ENCODE data around the gene DAAM2. TPM values are rescaled to one million over a fixed set of nuclear protein-coding genes. Genes with fewer than 3 reads are reported as not detected.

Gene DAAM2
- polyA plus RNA-seq, 1 experiment, result 60.6 TPM

- H3K27me3 ChIP-seq (ENCODE audit: control insufficient read depth, insufficient read depth, low read length), result no peaks in the 10 kb centered on the region
- peaks cover 42% of the 10 kb centered on the region for H3K36me3 ChIP-seq (ENCODE audit: control insufficient read depth, insufficient read depth, low read length)
- ChIA-PET CTCF (interaction anchor here (1.6 to 1.9 kb wide), 2 partner anchors 8 to 524 kb away, joined by 3 to 4 read pairs; no protein-coding TSS in a partner anchor), POLR2A (no interaction called here)
- no peak overlapping the region for H3K4me3 ChIP-seq (ENCODE audit: low read depth, low read length)
- no peak for DNase-seq (ENCODE audit: low read depth)
- TF ChIP-seq CTCF (IDR thresholded peaks at IDR 0.05; ENCODE audit: insufficient read depth, low read depth, low read length), result no peak
Observed at GRCh38 chr6:39901670-39902069, 109.5 kb downstream of the DAAM2 start.

DNA sequence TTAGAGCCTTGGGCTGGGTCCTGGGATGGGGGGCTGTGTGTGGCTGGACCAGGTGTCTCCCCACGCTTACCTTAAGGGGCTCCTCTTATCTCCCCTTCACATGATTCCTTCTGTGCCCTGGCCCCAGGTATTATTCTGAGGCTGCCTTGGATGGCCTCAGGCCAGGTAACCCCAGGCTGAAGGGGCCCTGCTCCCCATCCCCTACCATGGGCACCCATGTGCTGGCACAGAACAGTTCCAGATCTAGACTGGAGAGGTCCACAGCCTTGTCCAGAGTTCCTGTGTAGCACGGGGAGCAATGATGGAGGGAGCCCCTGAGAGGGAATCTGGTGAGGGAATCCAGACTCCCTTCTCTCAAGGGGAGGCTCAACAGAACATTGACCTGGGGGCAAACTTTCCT, 110.0 kb downstream of the DAAM2 start:
- ChIA-PET CTCF (interaction anchor here (1.2 to 1.9 kb wide), 3 partner anchors 9 to 540 kb away, joined by 3 to 5 read pairs (median 4); no protein-coding TSS in a partner anchor), POLR2A (no interaction called here)
- no peak overlapping the region for H3K4me3 ChIP-seq (ENCODE audit: low read depth, low read length)
- TF ChIP-seq CTCF (IDR thresholded peaks at IDR 0.05; ENCODE audit: insufficient read depth, low read depth, low read length), result no peak
- DNase-seq (ENCODE audit: low read depth), result no peak
- H3K27me3 ChIP-seq (ENCODE audit: control insufficient read depth, insufficient read depth, low read length), result no peaks in the 10 kb centered on the region
- peaks cover 38% of the 10 kb centered on the region for H3K36me3 ChIP-seq (ENCODE audit: control insufficient read depth, insufficient read depth, low read length)

- ChIA-PET CTCF (interaction anchor here (1.2 kb wide), 1 partner anchor 541 kb away, joined by 5 read pairs; no protein-coding TSS in a partner anchor), POLR2A (no interaction called here)
- Histone ChIP-seq H3K36me3 (ENCODE audit: control insufficient read depth, insufficient read depth, low read length) (peaks cover 37% of the 10 kb centered on the region), H3K4me3 (ENCODE audit: low read depth, low read length) (no peak overlapping the region), H3K27me3 (ENCODE audit: control insufficient read depth, insufficient read depth, low read length) (no peaks in the 10 kb centered on the region)
- DNase-seq (ENCODE audit: low read depth), result no peak
- no peak for TF ChIP-seq CTCF (IDR thresholded peaks at IDR 0.05; ENCODE audit: insufficient read depth, low read depth, low read length)
Observed at GRCh38 chr6:39902786-39903465, 110.8 kb downstream of the DAAM2 start.

GRCh38 chr6:39903656-39904055, 111.5 kb downstream of the DAAM2 start:
- TF ChIP-seq CTCF (IDR thresholded peaks at IDR 0.05; ENCODE audit: insufficient read depth, low read depth, low read length), result no peak
- H3K4me3 ChIP-seq (ENCODE audit: low read depth, low read length), result no peak overlapping the region
- CTCF ChIA-PET, result interaction anchor here (1.0 to 1.6 kb wide), 2 partner anchors 12 to 405 kb away, joined by 3 to 4 read pairs; no protein-coding TSS in a partner anchor
- no peak for DNase-seq (ENCODE audit: low read depth)
- no peaks in the 10 kb centered on the region for H3K27me3 ChIP-seq (ENCODE audit: control insufficient read depth, insufficient read depth, low read length)
- POLR2A ChIA-PET, result no interaction called here
- H3K36me3 ChIP-seq (ENCODE audit: control insufficient read depth, insufficient read depth, low read length), result peaks cover 35% of the 10 kb centered on the region

DNA sequence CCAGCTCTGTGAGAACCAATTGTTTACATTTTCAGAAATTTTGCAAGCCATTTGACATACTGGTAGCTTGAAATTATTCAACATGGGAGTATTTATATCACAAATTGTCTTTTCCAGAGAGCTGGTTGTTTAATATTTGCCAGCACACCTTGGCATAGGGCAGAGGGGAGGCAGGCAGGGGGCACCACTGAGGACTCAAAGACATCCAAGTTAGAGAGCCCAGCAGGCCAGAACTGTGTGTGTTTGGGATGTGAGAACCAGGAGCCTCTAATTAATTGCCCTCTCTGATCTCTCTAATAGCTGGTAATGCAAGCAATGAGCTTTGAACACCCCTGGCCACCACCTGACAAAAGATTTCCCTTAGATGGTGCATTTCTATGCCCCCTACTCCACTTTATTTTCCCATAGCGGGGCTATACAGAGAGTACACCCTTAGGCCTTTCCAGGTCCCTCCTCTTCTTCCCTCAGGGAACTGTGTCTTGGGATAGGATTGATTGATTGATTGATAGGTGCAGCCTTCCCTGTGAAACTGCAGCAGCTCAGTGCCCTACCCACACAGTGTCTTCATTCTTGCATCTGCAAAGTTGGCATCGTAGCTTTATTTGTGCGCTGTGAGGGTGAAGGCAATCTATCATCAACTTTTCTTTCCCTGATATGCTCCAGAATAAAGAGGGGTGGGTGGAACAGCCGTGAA, 112.9 kb downstream of the DAAM2 start:
- POLR2A ChIA-PET, result interaction anchor here (0.5 kb wide), 1 partner anchor 1202 kb away, joined by 8 read pairs; no protein-coding TSS in a partner anchor
- no peak overlapping the region for H3K4me3 ChIP-seq (ENCODE audit: low read depth, low read length)
- peaks cover 26% of the 10 kb centered on the region for H3K36me3 ChIP-seq (ENCODE audit: control insufficient read depth, insufficient read depth, low read length)
- DNase-seq (ENCODE audit: low read depth), result no peak
- TF ChIP-seq CTCF (IDR thresholded peaks at IDR 0.05; ENCODE audit: insufficient read depth, low read depth, low read length), result 0 out of 2 replicates have a peak, but pooled peaks have one; percentile 6
- no peaks in the 10 kb centered on the region for H3K27me3 ChIP-seq (ENCODE audit: control insufficient read depth, insufficient read depth, low read length)
- CTCF ChIA-PET, result interaction anchor here (0.8 to 3.8 kb wide), 4 partner anchors 11 to 527 kb away, joined by 3 to 11 read pairs (median 4); no protein-coding TSS in a partner anchor

Data from BJ (cell line).